GM23248 (cell line): ENCODE data around the gene HIVEP3. TPM values are rescaled to one million over a fixed set of nuclear protein-coding genes. Genes with fewer than 3 reads are reported as not detected.

Source experiments
- DNase-seq: peaks from one replicate; pipeline ENCODE4 v3.0.0-alpha.2; 2015
- H2AFZ ChIP-seq: fragments of 200-600 bp; sonication (generic); 2 replicates; pipeline ENCODE4 v1.6.1; 2016; ENCODE audit warnings: antibody characterized with exemption
- H3F3A ChIP-seq: fragments of 200-600 bp; sonication (generic); 2 replicates; pipeline ENCODE4 v1.6.1; 2016; ENCODE audit warnings: mild to moderate bottlenecking, antibody characterized with exemption, mixed run types; ENCODE audit not compliant: insufficient read depth
- H3K27ac ChIP-seq: fragments of 200-600 bp; sonication (generic); 2 replicates; pipeline ENCODE4 v1.5.1; 2016; ENCODE audit warnings: mild to moderate bottlenecking
- H3K27me3 ChIP-seq: fragments of 200-600 bp; sonication (generic); replicated peaks from 2 replicates; pipeline ENCODE4 v1.6.1; 2016; ENCODE audit warnings: mild to moderate bottlenecking; ENCODE audit not compliant: insufficient read depth
- H3K36me3 ChIP-seq: fragments of 200-600 bp; sonication (generic); 2 replicates; pipeline ENCODE4 v1.6.1; 2016; ENCODE audit warnings: low read depth, mild to moderate bottlenecking
- H3K4me1 ChIP-seq: fragments of 200-600 bp; sonication (generic); 2 replicates; pipeline ENCODE4 v1.6.1; 2016; ENCODE audit warnings: mild to moderate bottlenecking; ENCODE audit not compliant: insufficient read depth
- H3K4me2 ChIP-seq: fragments of 200-600 bp; sonication (generic); one replicate; pipeline ENCODE4 v1.6.1; 2016; ENCODE audit warnings: mild to moderate bottlenecking; ENCODE audit not compliant: unreplicated experiment
- H3K4me3 ChIP-seq: fragments of 200-600 bp; sonication (generic); 2 replicates; pipeline ENCODE4 v1.5.1; 2016; ENCODE audit warnings: mild to moderate bottlenecking
- H3K79me2 ChIP-seq: fragments of 200-600 bp; sonication (generic); 2 replicates; pipeline ENCODE4 v1.6.1; 2016; ENCODE audit warnings: mild to moderate bottlenecking; ENCODE audit not compliant: insufficient read depth
- H3K9ac ChIP-seq: fragments of 200-600 bp; sonication (generic); 2 replicates; pipeline ENCODE4 v1.6.1; 2016; ENCODE audit warnings: mild to moderate bottlenecking
- H3K9me2 ChIP-seq: fragments of 200-600 bp; sonication (generic); 2 replicates; pipeline ENCODE4 v1.6.1; 2016; ENCODE audit warnings: mixed run types, mild to moderate bottlenecking, moderate library complexity; ENCODE audit not compliant: insufficient read depth
- H3K9me3 ChIP-seq: fragments of 200-600 bp; sonication (generic); one replicate; pipeline ENCODE4 v1.6.1; 2017; ENCODE audit warnings: low read depth
- H4K20me1 ChIP-seq: fragments of 200-600 bp; sonication (generic); 2 replicates; pipeline ENCODE4 v1.6.0; 2016; ENCODE audit not compliant: insufficient read depth
- EZH2 ChIP-seq: fragments of 200-600 bp; sonication (generic); IDR thresholded peaks from 2 replicates; pipeline ENCODE4 v1.6.1; 2018; ENCODE audit warnings: antibody characterized with exemption, mild to moderate bottlenecking; ENCODE audit not compliant: insufficient read depth, poor library complexity, severe bottlenecking
- EZH2phosphoT487 ChIP-seq: fragments of 200-600 bp; sonication (generic); IDR thresholded peaks from 2 replicates; pipeline ENCODE4 v1.6.1; 2018; ENCODE audit warnings: antibody characterized with exemption, moderate library complexity, mild to moderate bottlenecking, low read depth; ENCODE audit not compliant: insufficient read depth
- WGBS, 2 experiments: methylation state at CpG; one replicate each; pipeline ENCODE4 v1.1.6; 2015 to 2017; ENCODE audit warnings: low lambda C conversion rate in 2 of 2, low coverage in 1 of 2; ENCODE audit errors: missing lambda C conversion rate in 2 of 2; 5-methylcytosine and 5-hydroxymethylcytosine counted together
- in situ Hi-C: fragments of 300-500 bp; cut with MboI; formaldehyde crosslinking; loops from 2 replicates; pipeline ENCODE4 v1.15.0; 2020
- polyA plus RNA-seq: library from polyadenylated mRNA; unstranded; fragments of >200 nt; fragmentation: Nextera tagmentation; extraction: Ambion mirVana; gene quantifications from 2 replicates; pipeline ENCODE4 v1.2.1, GENCODE V29; 2016
- total RNA-seq: library from RNA; depleted of rRNA; stranded (reverse); fragments of >200 nt; shearing (Covaris generic); gene quantifications from 2 replicates; pipeline ENCODE4 v1.2.3, GENCODE V29; 2014

HIVEP3 gene
- total and polyA plus RNA-seq, 2 experiments from 2014 or later: 1.7 to 7.2 TPM

GRCh38 chr1:41623736-41624135 is 295.0 kb downstream of the HIVEP3 start:
- H4K20me1 ChIP-seq: no peaks in the 10 kb centered on the region
- no peak overlapping the region for H3K4me3 ChIP-seq
- peaks cover 13% of the 10 kb centered on the region; the same call in 1 of the 2 replicates for H3K79me2 ChIP-seq
- no peaks in the 10 kb centered on the region for H3K9me3 ChIP-seq
- H3K27ac ChIP-seq: no peak overlapping the region
- no peaks in the 10 kb centered on the region for H3K36me3 ChIP-seq
- H3K4me1 ChIP-seq: peaks cover 41% of the 10 kb centered on the region
- no peaks in the 10 kb centered on the region for H3K27me3 ChIP-seq
- no peak for DNase-seq
- H3F3A ChIP-seq: 0 out of 2 replicates have a peak, but pooled peaks cover 2% of the 10 kb centered on the region
- TF ChIP-seq EZH2 (no peak), EZH2phosphoT487 (no peak)
- H3K4me2 ChIP-seq: no peak overlapping the region
- H2AFZ ChIP-seq: no peak overlapping the region
- no peaks in the 10 kb centered on the region for H3K9me2 ChIP-seq
- in situ Hi-C loops: no loop called here
- 90 to 91% methylated on average over 10 of the region's 10 CpGs for WGBS, 2 experiments
- H3K9ac ChIP-seq: no peak overlapping the region

GRCh38 chr1:41622859-41623732 is 295.6 kb downstream of the HIVEP3 start:
- H3K9me3 ChIP-seq: no peaks in the 10 kb centered on the region
- H3K9me2 ChIP-seq: no peaks in the 10 kb centered on the region
- no peak overlapping the region for H3K27ac ChIP-seq
- 85 to 88% methylated on average over 8 of the region's 8 CpGs for WGBS, 2 experiments
- in situ Hi-C loops: no loop called here
- DNase-seq: no peak
- TF ChIP-seq EZH2: no peak
- H3K36me3 ChIP-seq: no peaks in the 10 kb centered on the region
- peaks cover 43% of the 10 kb centered on the region for H3K4me1 ChIP-seq
- H3F3A ChIP-seq: 0 out of 2 replicates have a peak, but pooled peaks cover 2% of the 10 kb centered on the region
- peaks cover 13% of the 10 kb centered on the region; the same call in 1 of the 2 replicates for H3K79me2 ChIP-seq
- H3K4me2 ChIP-seq: no peak overlapping the region
- H3K27me3 ChIP-seq: no peaks in the 10 kb centered on the region
- no peak overlapping the region for H3K4me3 ChIP-seq
- no peak overlapping the region for H2AFZ ChIP-seq
- H4K20me1 ChIP-seq: no peaks in the 10 kb centered on the region
- H3K9ac ChIP-seq: no peak overlapping the region

GRCh38 chr1:41622402-41622801 is 296.3 kb downstream of the HIVEP3 start:
- in situ Hi-C loops: no loop called here
- Histone ChIP-seq H3K27ac (no peak overlapping the region), H3K9ac (no peak overlapping the region), H3F3A (0 out of 2 replicates have a peak, but pooled peaks cover 2% of the 10 kb centered on the region), H3K36me3 (no peaks in the 10 kb centered on the region), H3K4me2 (no peak overlapping the region), H2AFZ (no peak overlapping the region), H3K9me2 (no peaks in the 10 kb centered on the region), H3K79me2 (peaks cover 13% of the 10 kb centered on the region; the same call in 1 of the 2 replicates), H3K27me3 (no peaks in the 10 kb centered on the region), H3K4me3 (no peak overlapping the region), H3K4me1 (peaks cover 45% of the 10 kb centered on the region), H4K20me1 (no peaks in the 10 kb centered on the region), H3K9me3 (no peaks in the 10 kb centered on the region)
- TF ChIP-seq EZH2: no peak
- TF ChIP-seq EZH2phosphoT487: no peak
- DNase-seq: peak; percentile 63
- WGBS, 2 experiments: 67 to 70% methylated on average over 8 of the region's 8 CpGs

- Histone ChIP-seq H3K36me3 (no peaks in the 10 kb centered on the region), H4K20me1 (no peaks in the 10 kb centered on the region), H3K79me2 (peaks cover 13% of the 10 kb centered on the region; the same call in 1 of the 2 replicates), H3K9ac (no peak overlapping the region), H3K27ac (no peak overlapping the region), H3K4me2 (no peak overlapping the region), H3K4me1 (peaks cover 39% of the 10 kb centered on the region), H3F3A (0 out of 2 replicates have a peak, but pooled peaks cover 2% of the 10 kb centered on the region), H3K4me3 (no peak overlapping the region), H3K27me3 (no peaks in the 10 kb centered on the region), H3K9me3 (no peaks in the 10 kb centered on the region), H2AFZ (no peak overlapping the region), H3K9me2 (no peaks in the 10 kb centered on the region)
- in situ Hi-C loops: no loop called here
- DNase-seq: no peak
- 94 to 100% methylated on average over 1 of the region's 1 CpG for WGBS, 2 experiments
- TF ChIP-seq EZH2 (no peak), EZH2phosphoT487 (no peak)
These were observed 296.9 kb downstream of the HIVEP3 start for GRCh38 chr1:41621791-41622190.
